ENCODE results near the gene ATP1A4. TPM values are rescaled to one million over a fixed set of nuclear protein-coding genes. Genes with fewer than 3 reads are reported as not detected.

ATP1A4 gene
- total RNA-seq, 2 experiments from 2014 or later = not detected

DNA sequence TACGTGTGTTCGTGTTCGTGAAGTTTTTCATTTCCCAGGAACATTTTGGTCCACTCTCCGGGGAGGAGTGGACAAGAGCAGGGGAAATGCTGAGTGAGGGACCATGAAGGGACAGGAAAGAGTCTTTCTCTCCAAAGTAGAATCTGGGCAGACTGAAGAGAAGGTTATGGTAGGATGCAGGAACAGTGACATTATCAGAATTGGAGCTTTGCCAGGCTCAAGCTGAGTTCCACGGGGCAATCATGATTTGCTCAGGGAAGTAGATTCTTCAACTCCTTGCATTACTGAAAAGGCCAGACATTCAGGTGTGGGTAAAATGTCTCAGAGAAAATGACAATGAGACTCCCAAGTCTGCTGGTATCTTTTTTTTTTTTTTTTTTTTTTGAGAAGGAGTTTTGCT is 16.6 kb downstream of the ATP1A4 start:
- ChIA-PET CTCF (interaction anchor here (1.0 to 1.8 kb wide), 4 partner anchors 13 to 209 kb away, joined by 3 to 6 read pairs (median 5); no protein-coding TSS in a partner anchor), POLR2A (interaction anchor here (0.6 kb wide), 1 partner anchor 1111 kb away, joined by 3 read pairs; no protein-coding TSS in a partner anchor)
- DNase-seq (no peak), ATAC-seq (no peak)
- Mint-ChIP-seq H3K27ac (no peak overlapping the region), H3K36me3 (ENCODE audit: low read depth) (no peaks in the 10 kb centered on the region), H3K4me3 (no peak overlapping the region), H3K27me3 (ENCODE audit: low read depth) (peaks cover 33% of the 10 kb centered on the region), H3K4me1 (ENCODE audit: low read depth) (peaks cover 26% of the 10 kb centered on the region), H3K9me3 (ENCODE audit: insufficient read depth) (no peaks in the 10 kb centered on the region)

DNA sequence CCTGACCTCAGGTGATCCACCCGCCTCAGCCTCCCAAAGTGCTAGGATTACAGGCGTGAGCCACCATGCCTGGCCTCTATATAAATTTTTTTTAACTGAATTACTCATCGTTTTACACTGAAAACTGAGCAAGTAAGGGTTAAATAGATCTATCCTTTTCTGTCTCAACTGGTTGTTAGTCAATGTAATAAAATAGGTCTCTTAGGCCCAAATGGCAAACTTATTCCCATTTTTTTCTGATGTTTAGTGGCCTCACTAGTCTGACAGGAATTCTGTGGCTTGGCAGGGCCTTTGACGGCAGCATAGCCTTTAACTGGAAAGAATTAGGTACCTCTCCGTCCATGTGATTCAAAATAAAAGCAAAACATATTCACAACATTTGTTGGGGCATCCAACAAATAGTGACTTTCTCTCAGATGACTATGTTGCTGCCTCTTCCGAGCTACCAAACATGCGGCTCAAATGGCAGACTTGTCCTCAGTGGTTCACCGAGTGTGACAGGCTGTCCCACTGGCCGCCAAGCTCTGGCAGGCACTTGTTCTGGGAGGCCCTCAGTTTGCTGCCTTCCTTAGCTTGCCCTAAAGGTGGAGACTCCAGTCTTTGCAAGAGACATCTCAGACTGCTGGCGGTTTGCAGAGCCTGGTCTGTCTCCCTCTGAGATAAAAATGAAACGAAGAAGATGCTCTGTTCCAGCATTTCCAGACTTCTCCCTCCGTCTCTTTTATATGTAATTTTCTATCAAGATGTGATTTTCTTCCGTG is 17.4 kb downstream of the ATP1A4 start:
- ATAC-seq (no peak), DNase-seq (no peak)
- ChIA-PET POLR2A (interaction anchor here (0.6 to 0.8 kb wide), 2 partner anchors 20 to 1112 kb away, joined by 3 read pairs; no protein-coding TSS in a partner anchor), CTCF (interaction anchor here (0.9 to 2.3 kb wide), 6 partner anchors 67 to 207 kb away, joined by 5 to 10 read pairs (median 6); no protein-coding TSS in a partner anchor)
- H3K4me1 Mint-ChIP-seq (ENCODE audit: low read depth) = peaks cover 23% of the 10 kb centered on the region
- no peak overlapping the region for H3K27ac Mint-ChIP-seq
- H3K36me3 Mint-ChIP-seq (ENCODE audit: low read depth) = no peaks in the 10 kb centered on the region
- H3K27me3 Mint-ChIP-seq (ENCODE audit: low read depth) = peaks cover 29% of the 10 kb centered on the region
- no peak overlapping the region for H3K4me3 Mint-ChIP-seq
- no peaks in the 10 kb centered on the region for H3K9me3 Mint-ChIP-seq (ENCODE audit: insufficient read depth)

DNA sequence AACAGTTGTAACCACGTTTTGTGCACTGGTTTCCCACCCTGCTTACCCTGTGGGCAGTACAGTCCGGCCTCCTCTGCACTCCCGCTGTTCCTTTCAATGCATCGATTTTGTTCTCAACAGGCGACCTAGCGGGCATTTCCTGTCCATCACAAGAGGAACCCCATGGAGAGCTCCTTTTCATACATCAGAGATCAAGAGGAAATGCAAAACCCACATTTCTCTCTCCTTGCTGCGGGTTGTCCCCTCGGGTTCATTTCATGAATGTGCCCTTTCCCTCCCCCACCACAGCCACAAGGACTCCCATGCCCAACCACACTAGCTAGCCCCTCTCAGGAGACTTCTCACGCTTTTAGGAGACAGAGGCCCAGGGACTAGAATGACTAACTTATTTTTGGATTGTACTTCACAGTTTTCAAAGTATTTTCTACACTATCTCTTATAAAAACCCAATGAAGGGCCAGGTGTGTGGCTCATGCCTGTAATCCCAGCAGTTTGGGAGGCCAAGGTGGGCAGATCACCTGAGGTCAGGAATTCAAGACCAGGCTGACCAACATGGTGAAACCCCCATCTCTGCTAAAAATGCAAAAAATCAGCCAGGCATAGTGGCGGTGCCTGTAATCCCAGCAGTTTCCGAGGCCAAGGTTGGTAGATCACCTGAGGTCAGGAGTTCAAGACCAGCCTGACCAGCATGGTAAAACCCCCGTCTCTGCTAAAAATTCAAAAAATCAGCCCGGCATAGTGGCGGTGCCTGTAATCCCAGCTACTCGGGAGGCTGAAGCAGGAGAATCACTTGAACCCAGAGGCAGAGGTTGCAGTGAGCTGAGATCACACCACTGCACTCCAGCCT is 18.4 kb downstream of the ATP1A4 start:
- H3K27ac Mint-ChIP-seq = no peak overlapping the region
- H3K4me1 Mint-ChIP-seq (ENCODE audit: low read depth) = peaks cover 23% of the 10 kb centered on the region
- POLR2A ChIA-PET = interaction anchor here (0.8 kb wide), 1 partner anchor 19 kb away, joined by 3 read pairs; no protein-coding TSS in a partner anchor

DNA sequence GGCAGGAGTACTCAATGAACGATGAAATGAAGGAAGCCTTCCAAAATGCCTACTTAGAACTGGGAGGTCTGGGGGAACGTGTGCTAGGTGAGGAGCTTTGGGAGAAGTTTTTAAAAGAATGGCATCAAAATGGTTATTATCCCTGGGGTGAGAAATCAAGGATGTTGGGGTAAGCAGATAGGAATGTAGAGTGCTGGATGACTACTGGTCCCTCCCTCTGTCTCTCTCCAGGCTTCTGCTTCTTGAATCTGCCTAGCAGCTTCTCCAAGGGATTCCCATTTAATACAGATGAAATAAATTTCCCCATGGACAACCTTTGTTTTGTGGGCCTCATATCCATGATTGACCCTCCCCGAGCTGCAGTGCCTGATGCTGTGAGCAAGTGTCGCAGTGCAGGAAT is 20.0 kb downstream of the ATP1A4 start:
- POLR2A ChIA-PET = no interaction called here
- DNase-seq = no peak
- no peaks in the 10 kb centered on the region for H3K36me3 Mint-ChIP-seq (ENCODE audit: low read depth)
- ATAC-seq = no peak
- peaks cover 30% of the 10 kb centered on the region for H3K27me3 Mint-ChIP-seq (ENCODE audit: low read depth)
- H3K4me1 Mint-ChIP-seq (ENCODE audit: low read depth) = peaks cover 19% of the 10 kb centered on the region
- CTCF ChIA-PET = interaction anchor here (1.7 kb wide), 1 partner anchor 120 kb away, joined by 5 read pairs; no protein-coding TSS in a partner anchor
- no peak overlapping the region for H3K4me3 Mint-ChIP-seq
- H3K27ac Mint-ChIP-seq = no peak overlapping the region
- H3K9me3 Mint-ChIP-seq (ENCODE audit: insufficient read depth) = no peaks in the 10 kb centered on the region

More for the DNA sequence above, 18.4 kb downstream of the ATP1A4 start:
- no peaks in the 10 kb centered on the region for H3K9me3 Mint-ChIP-seq (ENCODE audit: insufficient read depth)
- DNase-seq (peak; percentile 54), ATAC-seq (peak; percentile 56)
- H3K27me3 Mint-ChIP-seq (ENCODE audit: low read depth) = peaks cover 33% of the 10 kb centered on the region
- H3K36me3 Mint-ChIP-seq (ENCODE audit: low read depth) = no peaks in the 10 kb centered on the region
- H3K4me3 Mint-ChIP-seq = no peak overlapping the region
- CTCF ChIA-PET = interaction anchor here (0.9 to 2.3 kb wide), 6 partner anchors 68 to 206 kb away, joined by 5 to 10 read pairs (median 6); no protein-coding TSS in a partner anchor

DNA sequence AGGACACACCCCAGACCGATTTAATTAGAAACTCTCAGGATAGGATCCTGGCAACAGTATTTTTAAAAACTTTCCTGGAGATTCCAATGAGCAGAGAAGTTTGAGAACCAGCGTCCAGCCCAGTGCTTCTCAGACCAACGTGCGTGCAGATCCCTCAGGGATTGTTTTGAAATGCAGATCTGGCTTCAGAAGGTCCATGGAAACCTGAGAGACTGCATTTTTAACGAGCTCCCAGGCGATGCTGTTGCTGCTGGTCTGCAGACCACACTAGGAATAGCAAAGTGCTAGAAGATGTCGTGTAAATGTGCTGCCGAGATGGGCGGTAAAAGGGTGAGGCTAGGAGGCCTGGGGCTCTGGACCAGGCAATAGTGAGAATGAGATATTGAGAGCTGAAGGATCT is 20.6 kb downstream of the ATP1A4 start:
- DNase-seq = no peak
- peaks cover 16% of the 10 kb centered on the region for H3K4me1 Mint-ChIP-seq (ENCODE audit: low read depth)
- CTCF ChIA-PET = interaction anchor here (1.7 kb wide), 1 partner anchor 120 kb away, joined by 5 read pairs; no protein-coding TSS in a partner anchor
- H3K36me3 Mint-ChIP-seq (ENCODE audit: low read depth) = no peaks in the 10 kb centered on the region
- POLR2A ChIA-PET = no interaction called here
- no peak for ATAC-seq
- H3K27me3 Mint-ChIP-seq (ENCODE audit: low read depth) = peaks cover 27% of the 10 kb centered on the region
- no peak overlapping the region for H3K4me3 Mint-ChIP-seq
- no peaks in the 10 kb centered on the region for H3K9me3 Mint-ChIP-seq (ENCODE audit: insufficient read depth)
- no peak overlapping the region for H3K27ac Mint-ChIP-seq

DNA sequence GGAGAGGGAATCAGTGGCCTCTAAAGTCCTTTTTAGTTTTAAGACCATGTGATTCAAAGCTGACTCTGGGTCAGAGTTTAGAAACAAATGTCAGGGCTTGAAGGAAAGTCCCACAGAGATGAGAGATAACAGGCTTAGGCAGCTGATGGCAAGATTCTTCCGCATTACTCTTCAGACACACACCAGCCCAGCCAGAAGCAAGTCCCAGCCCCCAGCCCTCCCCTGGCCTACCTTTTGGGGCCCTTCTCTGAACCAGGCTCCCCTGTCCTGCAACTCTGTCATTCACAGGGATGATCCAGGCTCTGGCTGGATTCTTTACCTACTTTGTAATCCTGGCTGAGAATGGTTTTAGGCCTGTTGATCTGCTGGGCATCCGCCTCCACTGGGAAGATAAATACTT is 25.8 kb downstream of the ATP1A4 start:
- Mint-ChIP-seq H3K4me1 (ENCODE audit: low read depth) (no peaks in the 10 kb centered on the region), H3K9me3 (ENCODE audit: insufficient read depth) (no peaks in the 10 kb centered on the region), H3K36me3 (ENCODE audit: low read depth) (no peaks in the 10 kb centered on the region), H3K4me3 (no peak overlapping the region), H3K27ac (no peak overlapping the region), H3K27me3 (ENCODE audit: low read depth) (peaks cover 34% of the 10 kb centered on the region)
- DNase-seq (no peak), ATAC-seq (no peak)
- CTCF ChIA-PET = interaction anchor here (0.6 kb wide), 1 partner anchor 30 kb away, joined by 3 read pairs; no protein-coding TSS in a partner anchor
- POLR2A ChIA-PET = no interaction called here

DNA sequence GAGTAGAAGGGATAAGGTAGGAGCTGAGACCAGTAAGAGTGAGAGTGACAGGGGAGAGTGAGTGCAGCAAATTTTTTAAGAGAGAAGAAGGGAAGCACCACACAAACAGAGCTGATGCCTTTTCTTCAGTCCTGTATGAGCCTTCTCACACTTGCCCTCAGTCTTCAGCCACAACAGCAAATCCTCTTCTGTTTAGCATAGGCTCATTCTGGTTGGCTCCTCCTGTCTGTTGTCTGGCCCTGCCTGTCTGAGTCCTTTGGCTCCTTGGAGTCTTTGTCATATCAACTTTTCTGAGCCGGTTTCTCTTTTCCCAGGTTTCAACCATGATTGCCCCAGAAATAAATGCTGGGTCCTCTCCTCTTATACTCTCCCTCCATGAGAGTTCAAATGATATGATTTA is 26.3 kb downstream of the ATP1A4 start:
- Mint-ChIP-seq H3K27me3 (ENCODE audit: low read depth) (peaks cover 31% of the 10 kb centered on the region), H3K4me1 (ENCODE audit: low read depth) (no peaks in the 10 kb centered on the region), H3K4me3 (no peak overlapping the region), H3K9me3 (ENCODE audit: insufficient read depth) (no peaks in the 10 kb centered on the region), H3K27ac (no peak overlapping the region), H3K36me3 (ENCODE audit: low read depth) (no peaks in the 10 kb centered on the region)
- POLR2A ChIA-PET = no interaction called here
- ATAC-seq (no peak), DNase-seq (no peak)
- CTCF ChIA-PET = interaction anchor here (0.6 kb wide), 1 partner anchor 30 kb away, joined by 3 read pairs; no protein-coding TSS in a partner anchor

DNA sequence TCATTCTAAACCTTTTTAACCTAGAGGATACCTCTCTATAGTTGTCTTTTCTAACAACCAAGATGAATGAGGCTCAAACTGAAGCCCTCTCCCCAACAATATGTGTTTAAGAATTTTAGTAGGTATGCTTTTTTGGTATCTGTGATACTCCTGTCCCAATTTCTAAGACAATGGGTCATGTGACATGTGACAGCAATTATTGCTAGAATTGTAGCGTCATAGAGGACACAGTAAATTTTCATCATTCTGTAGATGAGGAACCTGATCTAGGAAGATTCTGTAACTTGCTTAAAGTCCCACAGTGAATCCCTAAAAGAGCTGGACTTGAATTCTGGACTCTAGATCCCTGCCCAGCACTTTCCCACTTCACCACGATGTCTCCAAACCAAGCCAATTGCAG is 27.3 kb downstream of the ATP1A4 start:
- H3K27me3 Mint-ChIP-seq (ENCODE audit: low read depth) = peaks cover 29% of the 10 kb centered on the region
- CTCF ChIA-PET = no interaction called here
- no peaks in the 10 kb centered on the region for H3K4me1 Mint-ChIP-seq (ENCODE audit: low read depth)

DNA sequence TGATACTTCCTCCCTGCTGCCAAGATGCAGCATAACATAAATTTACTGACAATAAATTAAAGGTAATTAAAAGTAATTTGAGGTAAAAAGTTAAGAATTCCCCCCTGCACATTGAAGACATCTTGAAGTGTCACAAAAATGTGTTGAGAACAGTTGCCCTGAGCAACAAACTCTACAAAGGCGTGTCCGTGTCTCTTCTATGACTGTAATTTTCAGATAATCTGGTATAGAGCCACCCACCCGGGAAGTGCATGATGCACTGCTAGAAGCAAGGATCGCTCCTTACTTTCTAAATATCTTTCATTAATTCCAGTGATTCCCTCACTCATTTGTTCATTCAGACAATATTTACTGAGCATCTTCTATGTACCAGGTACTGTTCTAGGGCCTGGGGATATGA is 27.9 kb downstream of the ATP1A4 start:
- no peaks in the 10 kb centered on the region for H3K9me3 Mint-ChIP-seq (ENCODE audit: insufficient read depth)
- peaks cover 28% of the 10 kb centered on the region for H3K27me3 Mint-ChIP-seq (ENCODE audit: low read depth)
- no peaks in the 10 kb centered on the region for H3K4me1 Mint-ChIP-seq (ENCODE audit: low read depth)
- H3K4me3 Mint-ChIP-seq = no peak overlapping the region
- no peak overlapping the region for H3K27ac Mint-ChIP-seq
- CTCF ChIA-PET = interaction anchor here (0.7 kb wide), 1 partner anchor 71 kb away, joined by 3 read pairs; no protein-coding TSS in a partner anchor
- DNase-seq (no peak), ATAC-seq (no peak)
- H3K36me3 Mint-ChIP-seq (ENCODE audit: low read depth) = no peaks in the 10 kb centered on the region
- POLR2A ChIA-PET = no interaction called here

More for the DNA sequence above, 27.3 kb downstream of the ATP1A4 start:
- DNase-seq (no peak), ATAC-seq (no peak)
- Mint-ChIP-seq H3K9me3 (ENCODE audit: insufficient read depth) (no peaks in the 10 kb centered on the region), H3K4me3 (no peak overlapping the region), H3K36me3 (ENCODE audit: low read depth) (no peaks in the 10 kb centered on the region), H3K27ac (no peak overlapping the region)
- POLR2A ChIA-PET = no interaction called here

DNA sequence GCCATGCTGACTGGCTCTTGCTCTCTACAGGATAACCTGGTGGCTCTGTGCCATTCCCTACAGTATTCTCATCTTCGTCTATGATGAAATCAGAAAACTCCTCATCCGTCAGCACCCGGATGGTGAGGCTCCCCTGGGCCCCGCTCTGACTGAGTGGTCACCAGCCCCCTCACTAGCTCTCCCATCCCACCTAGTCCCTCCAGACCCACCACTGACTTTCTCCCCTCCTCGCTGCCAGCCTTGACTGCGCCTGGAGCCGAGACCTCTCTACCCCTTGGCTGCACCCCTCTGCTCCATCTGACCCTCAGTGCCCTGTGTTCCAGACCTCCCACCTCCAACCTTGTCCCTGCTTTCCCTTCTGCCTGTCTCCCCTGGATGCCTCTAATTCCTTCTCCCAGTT is 34.8 kb downstream of the ATP1A4 start:
- ChIA-PET CTCF (interaction anchor here (0.7 kb wide), 1 partner anchor 50 kb away, joined by 3 read pairs; no protein-coding TSS in a partner anchor), POLR2A (no interaction called here)
- H3K4me3 Mint-ChIP-seq = no peak overlapping the region
- no peaks in the 10 kb centered on the region for H3K36me3 Mint-ChIP-seq (ENCODE audit: low read depth)
- no peak for ATAC-seq
- H3K27ac Mint-ChIP-seq = no peak overlapping the region
- peaks cover 12% of the 10 kb centered on the region for H3K27me3 Mint-ChIP-seq (ENCODE audit: low read depth)
- no peaks in the 10 kb centered on the region for H3K9me3 Mint-ChIP-seq (ENCODE audit: insufficient read depth)
- DNase-seq = no peak
- no peaks in the 10 kb centered on the region for H3K4me1 Mint-ChIP-seq (ENCODE audit: low read depth)

DNA sequence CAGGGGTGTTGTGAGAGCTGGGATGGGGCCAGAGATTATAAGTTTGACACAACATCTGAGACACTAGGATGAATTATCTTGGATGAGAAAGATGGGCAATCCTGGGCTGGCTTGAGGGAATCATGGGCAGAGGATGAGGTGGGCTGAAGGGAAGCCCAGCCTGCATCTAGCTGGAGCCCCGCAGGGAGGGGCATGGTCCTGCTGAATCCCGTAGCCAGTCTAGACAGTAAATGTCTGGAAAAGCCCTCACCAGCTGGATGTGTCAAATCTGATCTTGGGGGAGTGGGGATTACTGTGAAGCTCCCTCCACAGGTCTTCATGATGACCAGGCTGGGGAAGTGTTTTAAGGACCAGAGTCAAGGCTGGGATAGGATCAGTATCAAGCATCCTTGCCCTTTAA is 35.3 kb downstream of the ATP1A4 start:
- DNase-seq (no peak), ATAC-seq (no peak)
- ChIA-PET POLR2A (no interaction called here), CTCF (interaction anchor here (1.0 to 1.1 kb wide), 2 partner anchors 86 to 108 kb away, joined by 3 read pairs; no protein-coding TSS in a partner anchor)
- Mint-ChIP-seq H3K4me3 (no peak overlapping the region), H3K4me1 (ENCODE audit: low read depth) (no peaks in the 10 kb centered on the region), H3K27me3 (ENCODE audit: low read depth) (peaks cover 10% of the 10 kb centered on the region), H3K27ac (no peak overlapping the region), H3K9me3 (ENCODE audit: insufficient read depth) (no peaks in the 10 kb centered on the region), H3K36me3 (ENCODE audit: low read depth) (no peaks in the 10 kb centered on the region)
